HG03469 (cell line): ENCODE results near the gene XKR8.

Experiments used
- ATAC-seq: cut with Tn5 transposase; IDR thresholded peaks from one replicate; pipeline ENCODE4 v1.9.1; 2021; ENCODE audit warnings: mild to moderate bottlenecking, moderate library complexity, moderate number of reproducible peaks; ENCODE audit not compliant: unreplicated experiment

XKR8 gene, protein sequence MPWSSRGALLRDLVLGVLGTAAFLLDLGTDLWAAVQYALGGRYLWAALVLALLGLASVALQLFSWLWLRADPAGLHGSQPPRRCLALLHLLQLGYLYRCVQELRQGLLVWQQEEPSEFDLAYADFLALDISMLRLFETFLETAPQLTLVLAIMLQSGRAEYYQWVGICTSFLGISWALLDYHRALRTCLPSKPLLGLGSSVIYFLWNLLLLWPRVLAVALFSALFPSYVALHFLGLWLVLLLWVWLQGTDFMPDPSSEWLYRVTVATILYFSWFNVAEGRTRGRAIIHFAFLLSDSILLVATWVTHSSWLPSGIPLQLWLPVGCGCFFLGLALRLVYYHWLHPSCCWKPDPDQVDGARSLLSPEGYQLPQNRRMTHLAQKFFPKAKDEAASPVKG

GRCh38 chr1:27959792-27960603 lies at the start of gene XKR8:
TSS of gene XKR8 (plus strand) at chr1:27959973. CDS start at chr1:27960070, 97 bp downstream.
- no peak for ATAC-seq

GRCh38 chr1:27912429-27912828 lies 47.3 kb upstream of the XKR8 start:
- ATAC-seq, result no peak

DNA sequence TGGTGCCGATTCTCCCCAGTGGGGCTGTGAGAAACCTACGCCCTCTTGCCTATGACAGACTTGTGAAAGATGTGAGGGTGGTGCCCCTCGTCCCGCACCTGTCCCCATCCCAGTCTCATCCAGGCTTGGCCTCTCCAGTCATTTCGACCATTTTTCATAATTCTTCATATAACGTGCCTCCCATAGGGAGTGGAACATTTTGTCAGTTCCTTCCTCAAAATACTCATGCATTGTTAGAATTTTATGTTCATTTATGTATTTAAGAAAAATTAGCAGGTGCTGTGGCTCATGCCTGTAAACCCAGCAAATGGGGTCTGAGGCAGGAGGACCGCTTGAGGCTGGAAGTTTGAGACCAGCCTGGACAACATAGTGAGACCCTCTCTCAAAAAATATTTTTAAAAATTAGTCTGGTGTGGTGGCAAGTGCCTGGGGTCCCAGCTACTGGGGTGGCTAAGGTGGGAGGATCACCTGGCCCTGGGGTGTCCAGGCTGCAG lies 44.6 kb upstream of the XKR8 start:
- no peak for ATAC-seq

DNA sequence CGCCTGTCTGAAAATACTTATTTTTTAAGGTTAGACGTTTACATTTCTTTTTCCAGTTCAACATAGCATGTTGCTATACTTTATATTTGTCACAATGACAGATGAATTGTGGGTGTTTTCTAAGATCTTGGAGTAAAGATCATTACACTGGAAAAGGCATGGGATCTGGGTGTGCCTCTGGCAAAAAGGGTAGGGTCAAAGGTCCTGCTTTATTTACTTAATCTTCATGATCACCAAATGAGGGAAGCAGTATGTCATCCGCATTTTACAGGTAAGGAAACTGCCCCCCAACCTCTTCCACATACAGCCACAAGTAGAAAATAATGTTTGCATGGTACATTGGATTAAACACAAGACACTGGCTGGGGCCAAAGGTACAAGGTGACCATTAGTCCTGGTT lies 37.5 kb upstream of the XKR8 start:
- ATAC-seq, result no peak

- ATAC-seq, result no peak
Measured at GRCh38 chr1:27928216-27928954, 31.4 kb upstream of the XKR8 start.

DNA sequence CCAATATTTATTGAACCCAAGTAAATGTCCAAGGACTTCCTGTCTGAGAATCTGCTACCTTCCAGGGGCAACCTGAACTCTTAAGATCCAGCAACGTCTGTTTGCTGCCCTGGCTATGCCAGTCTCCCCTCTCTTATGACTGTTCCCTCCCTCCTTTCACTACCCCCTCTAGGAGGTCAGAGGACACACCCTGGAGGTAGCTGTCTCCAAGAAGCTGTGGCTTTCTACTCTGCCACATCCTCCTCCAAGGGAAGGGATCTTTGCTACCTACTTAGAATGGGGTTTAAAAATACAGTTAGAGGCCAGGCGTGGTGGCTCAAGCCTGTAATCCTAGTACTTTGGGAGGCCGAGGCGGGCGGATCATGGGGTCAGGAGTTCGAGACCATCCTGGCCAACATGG lies 28.6 kb upstream of the XKR8 start:
- ATAC-seq, result no peak

DNA sequence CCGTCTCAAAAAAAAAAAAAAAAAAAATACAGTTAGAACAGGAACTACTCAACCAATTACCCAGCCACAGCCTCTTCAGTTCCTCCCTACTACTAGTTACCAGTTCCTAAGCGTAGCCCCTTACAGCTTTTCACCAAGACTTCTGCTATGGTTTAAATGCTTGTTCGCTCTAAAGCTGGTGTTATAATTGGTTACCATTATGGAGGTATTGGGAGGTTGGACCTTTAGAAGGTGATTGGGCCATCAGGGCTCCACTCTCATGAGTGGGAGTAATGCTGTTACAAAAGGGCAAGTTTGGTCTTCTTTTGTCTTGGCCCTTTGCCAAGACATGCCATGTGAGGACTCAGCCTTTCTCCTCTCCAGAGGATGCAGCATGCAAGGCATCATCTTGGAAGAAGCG lies 28.0 kb upstream of the XKR8 start:
- no peak for ATAC-seq

DNA sequence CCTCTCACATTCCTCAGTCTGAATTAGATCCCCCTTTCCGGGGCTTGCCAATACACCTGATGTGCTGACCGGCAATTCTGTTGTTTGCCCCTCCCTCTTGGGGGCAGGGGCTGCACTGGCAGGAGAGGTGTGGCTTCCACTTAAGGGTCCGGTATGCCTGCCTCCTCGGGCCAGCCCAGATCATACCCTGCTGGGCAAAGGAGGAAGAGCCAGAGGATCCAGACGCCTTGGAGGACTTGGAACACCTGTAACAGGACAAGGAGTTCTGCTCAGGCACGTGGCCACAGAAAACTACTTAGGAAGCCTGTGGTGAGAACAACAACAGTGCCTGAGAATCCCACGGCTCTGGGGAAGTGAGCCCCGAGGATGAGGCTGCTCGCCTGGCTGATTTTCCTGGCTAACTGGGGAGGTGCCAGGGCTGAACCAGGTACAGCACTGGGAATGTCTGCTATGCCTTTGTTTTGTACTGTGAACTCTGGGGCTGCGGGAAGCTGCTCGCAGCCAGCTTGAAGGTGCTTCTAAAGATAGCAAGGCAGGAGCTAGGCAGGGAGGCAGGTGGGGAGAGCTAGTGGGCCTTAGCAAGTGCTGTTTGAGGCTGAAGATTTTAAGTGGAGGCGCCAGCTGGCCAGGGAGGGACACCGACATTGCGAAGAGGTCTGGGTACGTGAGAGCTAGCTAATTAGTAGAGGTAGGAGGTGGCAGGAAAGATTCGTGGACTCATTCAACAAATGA lies 24.8 kb upstream of the XKR8 start, which contains the start of gene SMPDL3B:
SMPDL3B (plus strand) TSS at position 183 of the 732 bp plus-strand sequence; CDS start at position 367, 184 bp downstream.
- ATAC-seq, result no peak

GRCh38 chr1:27935721-27936120 lies 24.1 kb upstream of the XKR8 start:
- ATAC-seq, result no peak

- ATAC-seq, result no peak
Measured at GRCh38 chr1:27936370-27936769, 23.4 kb upstream of the XKR8 start.

GRCh38 chr1:27937524-27937836 lies 22.3 kb upstream of the XKR8 start:
- no peak for ATAC-seq

- no peak for ATAC-seq
Measured at GRCh38 chr1:27938488-27938887, 21.3 kb upstream of the XKR8 start.

DNA sequence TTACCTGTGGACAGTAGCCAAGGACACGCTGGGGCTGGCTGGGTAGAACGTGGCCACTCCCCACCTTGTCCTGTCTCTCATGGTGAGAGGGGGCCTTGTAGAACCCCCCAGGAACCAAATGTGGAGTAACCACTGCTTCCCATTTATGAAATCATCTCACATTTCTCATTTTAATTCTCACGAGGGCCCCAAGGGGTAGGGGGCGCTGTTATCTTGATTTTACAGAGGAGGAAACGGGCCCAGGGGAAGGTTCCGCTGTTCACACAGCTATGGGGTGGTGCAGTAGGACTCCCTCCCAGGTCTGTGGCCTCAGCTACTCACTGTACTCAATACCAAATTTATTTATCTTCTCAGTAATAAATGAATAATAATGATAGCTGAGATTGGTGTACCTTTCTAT lies 19.5 kb upstream of the XKR8 start:
- no peak for ATAC-seq

DNA sequence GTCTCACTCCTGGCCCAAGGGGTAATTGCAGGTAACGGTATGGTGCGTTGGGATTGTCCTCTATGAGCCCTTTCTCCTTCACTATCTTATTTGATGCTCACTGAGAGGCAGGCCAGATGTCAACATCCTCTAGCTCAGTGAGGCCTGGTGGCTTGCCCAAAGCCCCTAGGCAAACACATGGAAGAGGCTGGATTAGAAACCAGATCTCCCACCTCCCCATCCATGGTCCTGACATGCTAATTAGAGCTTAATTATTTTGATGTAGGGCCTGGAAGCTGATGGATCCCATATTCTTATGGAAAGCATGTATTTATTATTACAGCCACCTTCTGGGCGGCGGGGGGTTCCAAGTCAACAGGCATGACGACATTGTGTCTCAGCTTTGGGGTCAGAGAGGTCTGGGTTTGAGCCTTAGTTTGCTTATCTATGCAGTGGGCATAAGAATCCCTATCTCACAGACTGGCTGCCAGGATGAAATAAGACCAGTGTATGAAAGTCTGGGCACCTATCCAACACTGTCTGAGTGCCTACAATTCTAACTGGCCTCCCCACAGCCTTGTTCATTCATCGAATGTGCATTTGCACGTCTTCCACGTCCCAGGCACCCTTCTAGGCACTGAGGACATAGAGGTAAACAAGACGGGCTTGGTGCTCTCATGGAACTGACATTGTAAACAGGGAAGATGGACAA lies 18.8 kb upstream of the XKR8 start:
- ATAC-seq, result no peak

GRCh38 chr1:27941671-27942540 lies 17.9 kb upstream of the XKR8 start:
- no peak for ATAC-seq

GRCh38 chr1:27945020-27945419 lies 14.8 kb upstream of the XKR8 start:
- ATAC-seq, result no peak

- ATAC-seq, result no peak
Measured at GRCh38 chr1:27949027-27949426, 10.7 kb upstream of the XKR8 start.

- no peak for ATAC-seq
Measured at GRCh38 chr1:27951396-27951795, 8.4 kb upstream of the XKR8 start.

DNA sequence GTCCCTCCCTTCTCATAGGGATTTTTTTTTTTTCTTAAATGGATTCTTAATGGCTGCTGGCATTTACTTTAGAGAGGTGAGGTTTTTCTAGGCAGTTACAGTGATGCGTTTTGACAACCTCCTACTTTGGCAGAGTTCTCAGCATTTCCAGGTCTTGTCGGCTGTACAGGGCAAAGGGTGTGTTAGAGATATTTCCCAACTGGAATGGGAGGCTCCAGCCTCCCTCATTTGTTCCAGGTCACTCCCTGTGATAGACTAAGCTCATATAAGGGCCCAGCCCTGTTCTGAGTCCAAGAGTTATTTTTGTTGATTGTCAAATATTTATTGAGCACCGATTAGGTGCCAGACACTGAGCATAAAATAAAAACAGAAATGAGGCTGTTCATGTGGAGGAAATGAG lies 7.6 kb upstream of the XKR8 start:
- ATAC-seq, result no peak
